ENCODE data around the gene DDIAS. TPM values are rescaled to one million over a fixed set of nuclear protein-coding genes. Genes with fewer than 3 reads are reported as not detected.
"Not testable (repeated sequence)": the region's sequence is repeated elsewhere in the genome, so short reads cannot be mapped to it uniquely, and the experiment has no call there.

The DDIAS gene
- total and polyA plus RNA-seq, 3 experiments from 2014 or later: 1.6 to 27.8 (median 23.8) TPM

DNA sequence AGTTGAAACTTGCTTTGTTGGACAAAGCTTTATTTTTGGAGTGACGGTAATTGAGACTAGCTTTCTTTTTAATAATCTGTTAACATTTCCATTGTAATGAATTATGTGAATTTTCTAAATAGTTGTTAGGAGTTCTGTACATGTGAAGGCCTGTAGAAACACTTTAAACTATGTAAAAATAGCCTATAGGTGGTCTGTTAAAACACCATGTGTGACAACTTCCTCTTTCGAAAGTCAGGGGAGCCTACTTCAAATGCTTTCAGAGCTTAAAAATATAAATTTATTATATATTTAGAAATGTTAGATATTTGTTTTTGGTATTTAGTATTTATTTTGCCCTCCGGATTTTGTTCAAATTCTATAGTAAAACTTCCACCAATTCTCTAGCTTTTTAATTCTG, 28.7 kb downstream of the DDIAS start:
- Histone ChIP-seq H3K27me3 (ENCODE audit: insufficient read depth, low read length, poor library complexity, severe bottlenecking) (no peaks in the 10 kb centered on the region), H3K4me1 (ENCODE audit: insufficient read depth, low read length) (peaks cover 22% of the 10 kb centered on the region), H3K9me3 (ENCODE audit: low read length) (no peaks in the 10 kb centered on the region), H3K36me3 (ENCODE audit: insufficient read depth, low read length) (no peaks in the 10 kb centered on the region), H3K4me3 (ENCODE audit: low read length) (no peak overlapping the region), H3K27ac (ENCODE audit: low read depth, low read length) (no peak overlapping the region)
- no peaks in the 10 kb centered on the region for H3K27me3 Mint-ChIP-seq
- H3K4me1 Mint-ChIP-seq: peaks cover 16 to 35% (median 27%) of the 10 kb centered on the region in 3 donors
- CTCF ChIA-PET: interaction anchor here (1.0 to 2.0 kb wide), 5 partner anchors 13 to 133 kb away, joined by 3 to 5 read pairs (median 4); no protein-coding TSS in a partner anchor
- H3K27ac Mint-ChIP-seq: no peak overlapping the region
- no peaks in the 10 kb centered on the region for H3K9me3 Mint-ChIP-seq
- no peak overlapping the region for H3K4me3 Mint-ChIP-seq
- DNase-seq: no peak
- POLR2A ChIA-PET: interaction anchor here (0.9 to 1.4 kb wide), 2 partner anchors 26 to 30 kb away, joined by 3 read pairs; no protein-coding TSS in a partner anchor
- no peaks in the 10 kb centered on the region for H3K36me3 Mint-ChIP-seq

DNA sequence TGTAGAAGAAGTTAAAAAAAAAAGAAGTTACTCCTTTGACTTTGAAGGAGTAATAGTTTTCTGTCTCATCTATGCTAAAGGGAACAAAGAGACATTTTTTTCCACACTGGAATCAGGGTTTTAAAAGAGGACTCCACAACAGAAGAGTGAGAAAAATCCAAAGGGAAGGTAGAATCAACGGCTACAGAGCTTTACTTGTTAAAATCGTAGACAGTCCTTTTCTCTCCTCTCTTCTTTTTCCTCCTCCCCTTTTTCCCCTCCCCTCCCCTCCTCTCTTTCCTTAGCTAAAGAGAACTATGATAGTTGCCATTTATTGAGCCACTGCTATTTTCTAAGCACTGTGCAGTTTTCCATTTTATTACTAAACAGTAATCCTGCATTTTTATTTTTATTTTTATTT, 29.2 kb downstream of the DDIAS start:
- Histone ChIP-seq H3K4me1 (ENCODE audit: insufficient read depth, low read length) (peaks cover 22% of the 10 kb centered on the region), H3K9me3 (ENCODE audit: low read length) (no peaks in the 10 kb centered on the region), H3K27ac (ENCODE audit: low read depth, low read length) (no peak overlapping the region), H3K27me3 (ENCODE audit: insufficient read depth, low read length, poor library complexity, severe bottlenecking) (no peaks in the 10 kb centered on the region), H3K36me3 (ENCODE audit: insufficient read depth, low read length) (no peaks in the 10 kb centered on the region), H3K4me3 (ENCODE audit: low read length) (no peak overlapping the region)
- ChIA-PET POLR2A (interaction anchor here (0.6 to 0.9 kb wide), 3 partner anchors 30 to 674 kb away, joined by 3 to 7 read pairs (median 6); no protein-coding TSS in a partner anchor), CTCF (interaction anchor here (1.0 to 2.0 kb wide), 6 partner anchors 12 to 132 kb away, joined by 3 to 5 read pairs (median 4); no protein-coding TSS in a partner anchor)
- Mint-ChIP-seq H3K27me3 (no peaks in the 10 kb centered on the region), H3K4me1 (peaks cover 16 to 35% (median 27%) of the 10 kb centered on the region in 3 donors), H3K9me3 (no peaks in the 10 kb centered on the region), H3K27ac (no peak overlapping the region), H3K4me3 (no peak overlapping the region), H3K36me3 (no peaks in the 10 kb centered on the region)
- DNase-seq: no peak

DNA sequence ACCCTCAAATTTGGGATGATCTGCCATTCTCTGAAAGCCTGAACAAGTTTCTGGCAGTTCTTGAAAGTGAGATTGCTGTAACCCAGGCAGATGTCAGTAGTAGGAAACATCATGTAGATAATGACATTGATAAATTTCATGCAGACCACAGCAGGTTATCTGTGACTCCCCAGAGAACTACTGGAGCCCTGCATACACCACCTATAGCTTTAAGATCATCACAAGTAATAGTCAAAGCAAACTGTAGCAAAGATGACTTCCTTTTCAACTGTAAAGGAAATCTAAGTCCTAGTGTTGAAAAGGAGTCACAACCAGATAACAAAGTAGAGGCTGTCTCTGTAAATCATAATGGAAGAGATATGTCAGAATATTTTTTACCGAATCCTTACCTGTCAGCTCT, 31.0 kb downstream of the DDIAS start:
- Histone ChIP-seq H3K27ac (ENCODE audit: low read depth, low read length) (no peak overlapping the region), H3K4me1 (ENCODE audit: insufficient read depth, low read length) (peaks cover 20% of the 10 kb centered on the region), H3K4me3 (ENCODE audit: low read length) (no peak overlapping the region), H3K9me3 (ENCODE audit: low read length) (no peaks in the 10 kb centered on the region), H3K27me3 (ENCODE audit: insufficient read depth, low read length, poor library complexity, severe bottlenecking) (no peaks in the 10 kb centered on the region), H3K36me3 (ENCODE audit: insufficient read depth, low read length) (no peaks in the 10 kb centered on the region)
- Mint-ChIP-seq H3K9me3 (no peaks in the 10 kb centered on the region), H3K4me3 (no peak overlapping the region), H3K27ac (peak overlapping the region in 2 of 8 donors; percentile 5 to 34), H3K27me3 (no peaks in the 10 kb centered on the region), H3K4me1 (peaks cover 11 to 28% (median 26%) of the 10 kb centered on the region in 3 donors), H3K36me3 (no peaks in the 10 kb centered on the region)
- CTCF ChIA-PET: interaction anchor here (1.4 kb wide), 1 partner anchor 65 kb away, joined by 3 read pairs; no protein-coding TSS in a partner anchor
- POLR2A ChIA-PET: no interaction called here
- no peak for DNase-seq

DNA sequence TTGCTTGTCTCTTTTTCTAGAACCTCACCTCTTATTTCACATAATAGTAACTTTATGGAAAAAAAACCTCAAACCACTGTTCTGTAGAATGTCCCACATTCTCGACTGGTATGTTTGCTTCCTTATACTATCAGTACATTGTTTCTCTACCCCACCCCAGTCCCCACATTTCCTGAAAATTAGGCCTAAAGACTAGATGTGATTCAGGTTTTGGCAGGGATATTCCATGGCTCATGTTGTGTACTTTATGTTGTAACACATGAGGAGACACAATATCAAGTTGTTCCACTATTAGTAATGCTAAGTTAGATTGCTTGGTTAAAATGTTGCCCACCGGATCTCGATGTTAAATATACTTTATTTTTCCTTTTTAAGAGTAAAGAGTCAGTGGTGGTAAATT, 34.7 kb downstream of the DDIAS start:
- H3K4me3 ChIP-seq (ENCODE audit: low read length): no peak overlapping the region
- H3K27ac ChIP-seq (ENCODE audit: low read depth, low read length): no peak overlapping the region
- no peaks in the 10 kb centered on the region for H3K36me3 ChIP-seq (ENCODE audit: insufficient read depth, low read length)
- Mint-ChIP-seq H3K27ac (no peak overlapping the region), H3K36me3 (peaks cover 0 to 12% (median 0%) of the 10 kb centered on the region in 3 donors), H3K4me1 (peaks cover 13 to 30% (median 19%) of the 10 kb centered on the region in 3 donors), H3K27me3 (no peaks in the 10 kb centered on the region), H3K4me3 (no peak overlapping the region), H3K9me3 (peaks cover 0 to 3% (median 0%) of the 10 kb centered on the region in 5 donors)
- DNase-seq: no peak
- no peaks in the 10 kb centered on the region for H3K27me3 ChIP-seq (ENCODE audit: insufficient read depth, low read length, poor library complexity, severe bottlenecking)
- ChIA-PET POLR2A (no interaction called here), CTCF (no interaction called here)
- peaks cover 20% of the 10 kb centered on the region for H3K4me1 ChIP-seq (ENCODE audit: insufficient read depth, low read length)
- no peaks in the 10 kb centered on the region for H3K9me3 ChIP-seq (ENCODE audit: low read length)

DNA sequence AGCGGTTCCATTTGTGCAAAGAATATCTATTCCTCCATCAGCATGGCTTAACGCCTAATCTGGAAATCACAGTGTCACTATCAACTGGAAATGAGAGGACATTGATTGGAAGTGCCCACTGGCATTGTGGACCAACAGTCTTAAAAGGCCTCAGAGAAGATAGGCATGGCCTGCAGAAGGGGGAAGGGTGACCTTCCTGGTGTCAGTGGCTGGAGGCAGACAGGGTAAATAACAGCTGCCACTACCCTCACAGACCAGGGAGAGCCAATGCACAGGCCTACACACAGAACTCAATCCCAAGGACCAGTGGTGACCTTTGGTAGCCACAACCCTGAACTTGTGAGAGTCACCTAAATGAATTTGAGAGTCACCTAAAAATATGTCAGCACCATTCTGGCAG, 36.0 kb downstream of the DDIAS start:
- Histone ChIP-seq H3K4me1 (ENCODE audit: insufficient read depth, low read length) (peaks cover 9% of the 10 kb centered on the region), H3K9me3 (ENCODE audit: low read length) (no peaks in the 10 kb centered on the region), H3K4me3 (ENCODE audit: low read length) (no peak overlapping the region), H3K27me3 (ENCODE audit: insufficient read depth, low read length, poor library complexity, severe bottlenecking) (no peaks in the 10 kb centered on the region), H3K27ac (ENCODE audit: low read depth, low read length) (no peak overlapping the region), H3K36me3 (ENCODE audit: insufficient read depth, low read length) (no peaks in the 10 kb centered on the region)
- Mint-ChIP-seq H3K36me3 (peaks cover 0 to 23% (median 0%) of the 10 kb centered on the region in 3 donors), H3K27me3 (no peaks in the 10 kb centered on the region), H3K27ac (no peak overlapping the region), H3K4me3 (no peak overlapping the region), H3K9me3 (peaks cover 0 to 3% (median 0%) of the 10 kb centered on the region in 5 donors), H3K4me1 (peaks cover 5 to 22% (median 14%) of the 10 kb centered on the region in 3 donors)
- ChIA-PET CTCF (no interaction called here), POLR2A (interaction anchor here (0.6 kb wide), 1 partner anchor 23 kb away, joined by 3 read pairs; no protein-coding TSS in a partner anchor)
- no peak for DNase-seq

DNA sequence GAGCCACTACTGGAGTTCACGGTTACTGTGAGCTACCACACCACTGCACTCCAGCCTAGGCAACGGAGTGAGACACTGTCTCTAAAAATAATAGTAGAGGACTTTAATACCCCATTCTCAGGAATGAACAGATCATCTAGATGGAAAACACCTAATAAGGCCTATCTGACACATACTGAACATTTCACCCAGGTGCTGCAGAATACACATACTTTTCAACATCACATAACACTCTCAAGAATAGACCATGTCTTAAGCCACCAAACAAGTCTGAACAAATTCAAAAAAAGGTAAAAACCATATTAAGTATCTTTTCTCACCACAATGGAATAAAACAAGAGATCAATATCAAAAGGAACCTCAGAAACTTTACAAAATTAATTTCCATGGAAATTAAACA, 37.9 kb downstream of the DDIAS start:
- no peak overlapping the region for H3K27ac ChIP-seq (ENCODE audit: low read depth, low read length)
- CTCF ChIA-PET: interaction anchor here (1.4 kb wide), 1 partner anchor 16 kb away, joined by 3 read pairs; no protein-coding TSS in a partner anchor
- no peaks in the 10 kb centered on the region for H3K27me3 Mint-ChIP-seq
- peaks cover 0 to 27% (median 1%) of the 10 kb centered on the region in 3 donors for H3K36me3 Mint-ChIP-seq
- no peak overlapping the region for H3K4me3 Mint-ChIP-seq
- H3K27me3 ChIP-seq (ENCODE audit: insufficient read depth, low read length, poor library complexity, severe bottlenecking): no peaks in the 10 kb centered on the region
- DNase-seq: no peak
- no peaks in the 10 kb centered on the region for H3K4me1 ChIP-seq (ENCODE audit: insufficient read depth, low read length)
- peaks cover 2 to 16% (median 5%) of the 10 kb centered on the region in 3 donors for H3K4me1 Mint-ChIP-seq
- H3K27ac Mint-ChIP-seq: no peak overlapping the region
- H3K9me3 Mint-ChIP-seq: peaks cover 0 to 3% (median 0%) of the 10 kb centered on the region in 5 donors
- no peak overlapping the region for H3K4me3 ChIP-seq (ENCODE audit: low read length)
- H3K36me3 ChIP-seq (ENCODE audit: insufficient read depth, low read length): no peaks in the 10 kb centered on the region
- POLR2A ChIA-PET: no interaction called here
- no peaks in the 10 kb centered on the region for H3K9me3 ChIP-seq (ENCODE audit: low read length)

DNA sequence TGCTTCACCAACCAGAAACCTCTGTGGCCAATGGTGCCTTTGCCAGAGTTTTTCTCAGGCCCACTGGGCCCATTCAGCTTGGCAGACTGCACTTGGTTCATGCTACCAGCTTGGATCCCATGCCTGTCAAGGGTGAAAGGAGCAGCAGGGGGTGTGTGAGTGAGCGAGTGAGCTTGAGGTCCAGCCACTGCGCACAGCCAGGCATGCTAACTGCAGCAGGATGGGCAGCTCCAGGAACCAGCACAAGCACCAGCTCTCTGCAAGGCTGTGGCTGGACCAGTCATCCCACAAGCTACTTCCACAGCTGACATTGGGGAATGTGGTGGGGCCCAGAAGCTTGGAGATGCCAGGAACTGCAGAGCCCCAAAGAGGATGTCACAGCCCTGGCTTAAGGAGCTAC, 40.8 kb downstream of the DDIAS start:
- Histone ChIP-seq H3K9me3 (ENCODE audit: low read length) (no peaks in the 10 kb centered on the region), H3K27me3 (ENCODE audit: insufficient read depth, low read length, poor library complexity, severe bottlenecking) (no peaks in the 10 kb centered on the region), H3K4me3 (ENCODE audit: low read length) (no peak overlapping the region), H3K36me3 (ENCODE audit: insufficient read depth, low read length) (no peaks in the 10 kb centered on the region), H3K4me1 (ENCODE audit: insufficient read depth, low read length) (no peaks in the 10 kb centered on the region), H3K27ac (ENCODE audit: low read depth, low read length) (no peak overlapping the region)
- CTCF ChIA-PET: interaction anchor here (0.9 to 1.4 kb wide), 4 partner anchors 11 to 32 kb away, joined by 3 to 5 read pairs (median 4); no protein-coding TSS in a partner anchor
- no peak overlapping the region for H3K4me3 Mint-ChIP-seq
- POLR2A ChIA-PET: interaction anchor here (0.6 kb wide), 1 partner anchor 21 kb away, joined by 5 read pairs; no protein-coding TSS in a partner anchor
- H3K27ac Mint-ChIP-seq: no peak overlapping the region
- H3K4me1 Mint-ChIP-seq: peaks cover 2 to 15% (median 5%) of the 10 kb centered on the region in 3 donors
- DNase-seq: no peak
- H3K9me3 Mint-ChIP-seq: peaks cover 0 to 3% (median 0%) of the 10 kb centered on the region in 5 donors
- H3K36me3 Mint-ChIP-seq: peaks cover 0 to 33% (median 1%) of the 10 kb centered on the region in 3 donors
- H3K27me3 Mint-ChIP-seq: no peaks in the 10 kb centered on the region

DNA sequence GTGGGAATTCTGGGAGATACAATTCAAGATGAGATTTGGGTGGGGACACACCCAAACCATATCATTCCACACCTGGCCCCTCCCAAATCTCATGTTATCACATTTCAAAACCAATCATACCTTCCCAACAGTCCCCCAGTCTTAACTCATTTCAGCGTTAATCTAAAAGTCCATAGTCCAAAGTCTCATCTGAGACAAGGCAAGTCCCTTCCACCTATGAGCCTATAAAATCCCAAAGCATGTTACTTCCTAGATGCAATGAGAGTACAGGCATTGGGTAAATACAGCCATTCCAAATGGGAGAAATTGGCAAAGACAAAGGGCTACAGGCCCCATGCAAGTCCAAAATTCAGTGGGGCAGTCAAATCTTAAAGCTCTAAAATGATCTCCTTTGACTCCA, 41.9 kb downstream of the DDIAS start:
- H3K9me3 ChIP-seq (ENCODE audit: low read length); H3K27me3 Mint-ChIP-seq; H3K4me1 ChIP-seq (ENCODE audit: insufficient read depth, low read length); DNase-seq; POLR2A ChIA-PET; H3K9me3 Mint-ChIP-seq; H3K27me3 ChIP-seq (ENCODE audit: insufficient read depth, low read length, poor library complexity, severe bottlenecking); H3K36me3 ChIP-seq (ENCODE audit: insufficient read depth, low read length); H3K4me3 Mint-ChIP-seq; H3K4me3 ChIP-seq (ENCODE audit: low read length); H3K27ac ChIP-seq (ENCODE audit: low read depth, low read length): not testable (repeated sequence)
- Mint-ChIP-seq H3K27ac (peak overlapping the region in 1 of 8 donors; percentile 13), H3K36me3 (peaks cover 0 to 33% (median 1%) of the 10 kb centered on the region in 3 donors), H3K4me1 (peaks cover 2 to 15% (median 5%) of the 10 kb centered on the region in 3 donors)
- CTCF ChIA-PET: interaction anchor here (1.0 kb wide), 1 partner anchor 14 kb away, joined by 4 read pairs; no protein-coding TSS in a partner anchor
